Measurements from ENCODE around the gene APOBEC4. TPM values are rescaled to one million over a fixed set of nuclear protein-coding genes. Genes with fewer than 3 reads are reported as not detected.
A peak's percentile ranks its signal among the peaks of the same experiment; 100 is the strongest.
"Not testable (repeated sequence)": the region's sequence is repeated elsewhere in the genome, so short reads cannot be mapped to it uniquely, and the experiment has no call there.

APOBEC4 gene
- total and polyA plus RNA-seq, 3 donors from 2014 or later: 4.9 to 23.7 (median 5.0) TPM

GRCh38 chr1:183685112-183685713, 32.1 kb upstream of the APOBEC4 start:
- peak; percentile 46 for DNase-seq
- TF ChIP-seq POLR2A (IDR thresholded peaks at IDR 0.05) (no peak), CTCF (IDR thresholded peaks at IDR 0.05) (peak; percentile 59 to 78 (median 72))
- H3K27ac ChIP-seq: no peak overlapping the region
- H3K9me3 ChIP-seq: no peaks in the 10 kb centered on the region
- no peaks in the 10 kb centered on the region for H3K36me3 ChIP-seq (ENCODE audit: low read depth, missing control alignments)
- H3K27me3 ChIP-seq: no peaks in the 10 kb centered on the region
- H3K4me3 ChIP-seq: no peak overlapping the region
- 45 to 47% methylated on average over 3 of the region's 3 CpGs for WGBS, 2 donors
- H3K4me1 ChIP-seq: no peaks in the 10 kb centered on the region
- intact Hi-C loops (cut with DNase I; ENCODE audit: low total_unique reads): no loop called here

GRCh38 chr1:183679363-183679762, 26.2 kb upstream of the APOBEC4 start:
- DNase-seq; intact Hi-C loops (cut with DNase I; ENCODE audit: low total_unique reads): not testable (repeated sequence)

GRCh38 chr1:183678819-183679218, 25.7 kb upstream of the APOBEC4 start:
- no peaks in the 10 kb centered on the region for H3K36me3 ChIP-seq (ENCODE audit: low read depth, missing control alignments)
- WGBS, 2 donors: 94 to 95% methylated on average over 3 of the region's 3 CpGs
- no peaks in the 10 kb centered on the region for H3K9me3 ChIP-seq
- H3K4me3 ChIP-seq: no peak overlapping the region
- H3K27ac ChIP-seq: no peak overlapping the region
- no peaks in the 10 kb centered on the region for H3K4me1 ChIP-seq
- no peaks in the 10 kb centered on the region for H3K27me3 ChIP-seq
- DNase-seq: no peak
- no peak for TF ChIP-seq POLR2A (IDR thresholded peaks at IDR 0.05)
- TF ChIP-seq CTCF (IDR thresholded peaks at IDR 0.05): no peak
- intact Hi-C loops (cut with DNase I; ENCODE audit: low total_unique reads): no loop called here

More at GRCh38 chr1:183679363-183679762, 26.2 kb upstream of the APOBEC4 start:
- H3K27ac ChIP-seq; H3K27me3 ChIP-seq; H3K36me3 ChIP-seq (ENCODE audit: low read depth, missing control alignments); H3K9me3 ChIP-seq; H3K4me3 ChIP-seq; H3K4me1 ChIP-seq: not testable (repeated sequence)
- 94 to 96% methylated on average over 4 of the region's 4 CpGs for WGBS, 2 donors

GRCh38 chr1:183676586-183677189, 23.6 kb upstream of the APOBEC4 start:
- no peaks in the 10 kb centered on the region for H3K36me3 ChIP-seq (ENCODE audit: low read depth, missing control alignments)
- H3K4me3 ChIP-seq: no peak overlapping the region
- no peak for DNase-seq
- no peaks in the 10 kb centered on the region for H3K4me1 ChIP-seq
- no peak overlapping the region for H3K27ac ChIP-seq
- H3K9me3 ChIP-seq: no peaks in the 10 kb centered on the region
- H3K27me3 ChIP-seq: no peaks in the 10 kb centered on the region
- WGBS, 2 donors: 73 to 91% methylated on average over 2 of the region's 2 CpGs
- intact Hi-C loops (cut with DNase I; ENCODE audit: low total_unique reads): no loop called here
- TF ChIP-seq CTCF (IDR thresholded peaks at IDR 0.05) (no peak), POLR2A (IDR thresholded peaks at IDR 0.05) (no peak)

- no peaks in the 10 kb centered on the region for H3K36me3 ChIP-seq (ENCODE audit: low read depth, missing control alignments)
- no peak overlapping the region for H3K4me3 ChIP-seq
- H3K9me3 ChIP-seq: no peaks in the 10 kb centered on the region
- TF ChIP-seq POLR2A (IDR thresholded peaks at IDR 0.05) (no peak), CTCF (IDR thresholded peaks at IDR 0.05) (no peak)
- DNase-seq: no peak
- no peaks in the 10 kb centered on the region for H3K27me3 ChIP-seq
- WGBS, 2 donors: 66 to 74% methylated on average over 3 of the region's 3 CpGs
- no peak overlapping the region for H3K27ac ChIP-seq
- intact Hi-C loops (cut with DNase I; ENCODE audit: low total_unique reads): no loop called here
- H3K4me1 ChIP-seq: no peaks in the 10 kb centered on the region
These were observed 22.9 kb upstream of the APOBEC4 start for GRCh38 chr1:183675883-183676585.
